NOMO-1 treated with DMSO at 0.1 percent for 48 hours (cell line): ENCODE measurements around the gene KLF7.
A peak's percentile ranks its signal among the peaks of the same experiment; 100 is the strongest.

Source experiments
- DNase-seq: peaks from one replicate; lab custom pipeline; 2025; ENCODE audit not compliant: unreplicated experiment; lab: John Stamatoyannopoulos, UW

KLF7 gene

GRCh38 chr2:207097278-207097677, 68.5 kb downstream of the KLF7 start:
- no peak for DNase-seq

GRCh38 chr2:207095963-207096362, 69.8 kb downstream of the KLF7 start:
- no peak for DNase-seq

GRCh38 chr2:207093234-207093633, 72.5 kb downstream of the KLF7 start:
- no peak for DNase-seq

GRCh38 chr2:207092818-207093217, 72.9 kb downstream of the KLF7 start:
- no peak for DNase-seq

GRCh38 chr2:207091928-207092327, 73.8 kb downstream of the KLF7 start:
- DNase-seq: no peak

- DNase-seq: no peak
Measured at GRCh38 chr2:207091176-207091575, 74.6 kb downstream of the KLF7 start.

- DNase-seq: no peak
Measured at GRCh38 chr2:207090389-207090788, 75.4 kb downstream of the KLF7 start.

GRCh38 chr2:207088839-207089238, 76.9 kb downstream of the KLF7 start:
- no peak for DNase-seq

GRCh38 chr2:207088276-207088675, 77.5 kb downstream of the KLF7 start:
- no peak for DNase-seq

GRCh38 chr2:207087046-207087902, 78.5 kb downstream of the KLF7 start:
- no peak for DNase-seq

GRCh38 chr2:207086136-207086535, 79.6 kb downstream of the KLF7 start:
- DNase-seq: no peak

- no peak for DNase-seq
Measured at GRCh38 chr2:207085110-207085509, 80.6 kb downstream of the KLF7 start.

GRCh38 chr2:207083361-207084110, 82.2 kb downstream of the KLF7 start:
- DNase-seq: no peak

GRCh38 chr2:207082619-207083018, 83.1 kb downstream of the KLF7 start:
- DNase-seq: no peak

GRCh38 chr2:207078186-207078798, 87.5 kb downstream of the KLF7 start:
- no peak for DNase-seq

GRCh38 chr2:207077266-207077665, 88.5 kb downstream of the KLF7 start:
- no peak for DNase-seq

GRCh38 chr2:207075456-207075855, 90.3 kb downstream of the KLF7 start:
- DNase-seq: no peak

GRCh38 chr2:207073801-207074678, 91.7 kb downstream of the KLF7 start:
- DNase-seq: no peak

- DNase-seq: no peak
Measured at GRCh38 chr2:207073412-207073800, 92.3 kb downstream of the KLF7 start.

GRCh38 chr2:207072571-207072970, 93.2 kb downstream of the KLF7 start:
- DNase-seq: peak; percentile 53

- no peak for DNase-seq
Measured at GRCh38 chr2:207071820-207072219, 93.9 kb downstream of the KLF7 start.
